HEK293 (cell line): Measurements from ENCODE around the gene FAN1.

ENCODE experiments used
- GLIS2 ChIP-seq: fragments of 450-650 bp; formaldehyde crosslinking; IDR thresholded peaks from 2 replicates; pipeline ENCODE4 v1.5.1; 2016; ENCODE audit warnings: missing biosample characterization, missing genetic modification characterization
- KLF8 ChIP-seq: fragments of 450-650 bp; formaldehyde crosslinking; IDR thresholded peaks from 2 replicates; pipeline ENCODE4 v1.5.1; 2016; ENCODE audit warnings: missing biosample characterization, missing genetic modification characterization
- SALL2 ChIP-seq: fragments of 450-650 bp; formaldehyde crosslinking; IDR thresholded peaks from 2 replicates; pipeline ENCODE4 v1.5.0; 2017; ENCODE audit warnings: missing biosample characterization, mild to moderate bottlenecking, missing genetic modification characterization, borderline replicate concordance
- SCRT1 ChIP-seq: fragments of 450-650 bp; formaldehyde crosslinking; IDR thresholded peaks from 2 replicates; pipeline ENCODE4 v1.5.1; 2016; ENCODE audit warnings: missing biosample characterization, missing genetic modification characterization, borderline replicate concordance
- ZNF10 ChIP-seq: fragments of 450-650 bp; formaldehyde crosslinking; IDR thresholded peaks from 2 replicates; pipeline ENCODE4 v1.5.1; 2017; ENCODE audit warnings: missing biosample characterization, missing genetic modification characterization
- ZNF146 ChIP-seq: fragments of 450-650 bp; formaldehyde crosslinking; IDR thresholded peaks from 2 replicates; pipeline ENCODE4 v1.5.1; 2016; ENCODE audit warnings: missing biosample characterization, missing genetic modification characterization
- ZNF184 ChIP-seq: fragments of 450-650 bp; IDR thresholded peaks from 2 replicates; pipeline ENCODE4 v1.5.1; 2018; ENCODE audit warnings: missing biosample characterization, mild to moderate bottlenecking, missing genetic modification characterization
- ZNF202 ChIP-seq: fragments of 450-650 bp; formaldehyde crosslinking; IDR thresholded peaks from 2 replicates; pipeline ENCODE4 v1.5.1; 2016; ENCODE audit warnings: missing biosample characterization, missing genetic modification characterization, borderline replicate concordance
- ZNF223 ChIP-seq: fragments of 450-650 bp; formaldehyde crosslinking; IDR thresholded peaks from 2 replicates; pipeline ENCODE4 v1.5.1; 2016; ENCODE audit warnings: missing biosample characterization, missing genetic modification characterization
- ZNF292 ChIP-seq: fragments of 450-650 bp; formaldehyde crosslinking; IDR thresholded peaks from 2 replicates; pipeline ENCODE4 v1.5.1; 2016; ENCODE audit warnings: low read depth, missing biosample characterization, missing genetic modification characterization, borderline replicate concordance
- ZNF423 ChIP-seq: fragments of 450-650 bp; formaldehyde crosslinking; IDR thresholded peaks from 2 replicates; pipeline ENCODE4 v1.5.1; 2016; ENCODE audit warnings: missing biosample characterization, missing genetic modification characterization
- ZNF426 ChIP-seq: fragments of 450-650 bp; formaldehyde crosslinking; IDR thresholded peaks from 2 replicates; pipeline ENCODE4 v1.5.1; 2017; ENCODE audit warnings: missing biosample characterization, missing genetic modification characterization, mild to moderate bottlenecking, inconsistent platforms, moderate library complexity
- ZNF433 ChIP-seq: fragments of 450-650 bp; formaldehyde crosslinking; IDR thresholded peaks from 2 replicates; pipeline ENCODE4 v1.5.1; 2016; ENCODE audit warnings: missing biosample characterization, missing genetic modification characterization, low read depth
- ZNF510 ChIP-seq: fragments of 450-650 bp; formaldehyde crosslinking; IDR thresholded peaks from 2 replicates; pipeline ENCODE4 v1.5.1; 2018; ENCODE audit warnings: mild to moderate bottlenecking, missing genetic modification characterization, missing biosample characterization; ENCODE audit not compliant: insufficient replicate concordance
- ZNF548 ChIP-seq: fragments of 450-650 bp; formaldehyde crosslinking; IDR thresholded peaks from 2 replicates; pipeline ENCODE4 v1.5.1; 2016; ENCODE audit warnings: missing biosample characterization, missing genetic modification characterization
- ZNF600 ChIP-seq: fragments of 450-650 bp; formaldehyde crosslinking; IDR thresholded peaks from 2 replicates; pipeline ENCODE4 v1.5.1; 2016; ENCODE audit warnings: missing biosample characterization, missing genetic modification characterization
- ZNF623 ChIP-seq: fragments of 450-650 bp; formaldehyde crosslinking; IDR thresholded peaks from 2 replicates; pipeline ENCODE4 v1.5.1; 2016; ENCODE audit warnings: missing biosample characterization, missing genetic modification characterization
- ZNF626 ChIP-seq: fragments of 450-650 bp; sonication (Bioruptor Pico); formaldehyde crosslinking; IDR thresholded peaks from 2 replicates; pipeline ENCODE4 v1.5.1; 2018; ENCODE audit warnings: missing biosample characterization, missing genetic modification characterization, inconsistent platforms
- ZNF660 ChIP-seq: fragments of 450-650 bp; IDR thresholded peaks from 2 replicates; pipeline ENCODE4 v1.5.1; 2018; ENCODE audit warnings: missing biosample characterization, mild to moderate bottlenecking, missing genetic modification characterization
- ZNF776 ChIP-seq: fragments of 450-650 bp; formaldehyde crosslinking; IDR thresholded peaks from 2 replicates; pipeline ENCODE4 v1.5.0; 2017; ENCODE audit warnings: missing biosample characterization, missing genetic modification characterization, borderline replicate concordance
- ZNF777 ChIP-seq: fragments of 450-650 bp; formaldehyde crosslinking; IDR thresholded peaks from 2 replicates; pipeline ENCODE4 v1.5.1; 2017; ENCODE audit warnings: missing biosample characterization, missing genetic modification characterization, borderline replicate concordance
- ZSCAN16 ChIP-seq: fragments of 450-650 bp; formaldehyde crosslinking; IDR thresholded peaks from 2 replicates; pipeline ENCODE4 v1.5.1; 2016; ENCODE audit warnings: missing biosample characterization, missing genetic modification characterization
- TF ChIP-seq, protein P1 (sequence below): fragments of 450-650 bp; formaldehyde crosslinking; conservative IDR thresholded peaks from 2 replicates; pipeline ENCODE4 v1.5.1; 2016; ENCODE audit warnings: low read depth, missing biosample characterization, missing genetic modification characterization
- TF ChIP-seq, protein P2 (sequence below): fragments of 450-650 bp; formaldehyde crosslinking; IDR thresholded peaks from 2 replicates; pipeline ENCODE4 v1.5.1; 2016; ENCODE audit warnings: missing biosample characterization, missing genetic modification characterization, low read depth
- TF ChIP-seq, protein P3 (sequence below): fragments of 450-650 bp; formaldehyde crosslinking; IDR thresholded peaks from 2 replicates; pipeline ENCODE4 v1.5.1; 2016; ENCODE audit warnings: missing biosample characterization, missing genetic modification characterization
- TF ChIP-seq, protein P4 (sequence below): IDR thresholded peaks from 2 replicates; pipeline ENCODE4 v1.6.1; 2011; ENCODE audit warnings: mild to moderate bottlenecking, low read depth, low read length, borderline replicate concordance
- TF ChIP-seq, protein P5 (sequence below): fragments of 450-650 bp; formaldehyde crosslinking; IDR thresholded peaks from 2 replicates; pipeline ENCODE4; 2016; ENCODE audit warnings: missing biosample characterization, missing genetic modification characterization
- TF ChIP-seq, protein P6 (sequence below): fragments of 450-650 bp; formaldehyde crosslinking; optimal IDR thresholded peaks from 2 replicates; pipeline ENCODE3; 2016; ENCODE audit warnings: missing biosample characterization, mild to moderate bottlenecking, missing genetic modification characterization

The FAN1 gene

DNA sequence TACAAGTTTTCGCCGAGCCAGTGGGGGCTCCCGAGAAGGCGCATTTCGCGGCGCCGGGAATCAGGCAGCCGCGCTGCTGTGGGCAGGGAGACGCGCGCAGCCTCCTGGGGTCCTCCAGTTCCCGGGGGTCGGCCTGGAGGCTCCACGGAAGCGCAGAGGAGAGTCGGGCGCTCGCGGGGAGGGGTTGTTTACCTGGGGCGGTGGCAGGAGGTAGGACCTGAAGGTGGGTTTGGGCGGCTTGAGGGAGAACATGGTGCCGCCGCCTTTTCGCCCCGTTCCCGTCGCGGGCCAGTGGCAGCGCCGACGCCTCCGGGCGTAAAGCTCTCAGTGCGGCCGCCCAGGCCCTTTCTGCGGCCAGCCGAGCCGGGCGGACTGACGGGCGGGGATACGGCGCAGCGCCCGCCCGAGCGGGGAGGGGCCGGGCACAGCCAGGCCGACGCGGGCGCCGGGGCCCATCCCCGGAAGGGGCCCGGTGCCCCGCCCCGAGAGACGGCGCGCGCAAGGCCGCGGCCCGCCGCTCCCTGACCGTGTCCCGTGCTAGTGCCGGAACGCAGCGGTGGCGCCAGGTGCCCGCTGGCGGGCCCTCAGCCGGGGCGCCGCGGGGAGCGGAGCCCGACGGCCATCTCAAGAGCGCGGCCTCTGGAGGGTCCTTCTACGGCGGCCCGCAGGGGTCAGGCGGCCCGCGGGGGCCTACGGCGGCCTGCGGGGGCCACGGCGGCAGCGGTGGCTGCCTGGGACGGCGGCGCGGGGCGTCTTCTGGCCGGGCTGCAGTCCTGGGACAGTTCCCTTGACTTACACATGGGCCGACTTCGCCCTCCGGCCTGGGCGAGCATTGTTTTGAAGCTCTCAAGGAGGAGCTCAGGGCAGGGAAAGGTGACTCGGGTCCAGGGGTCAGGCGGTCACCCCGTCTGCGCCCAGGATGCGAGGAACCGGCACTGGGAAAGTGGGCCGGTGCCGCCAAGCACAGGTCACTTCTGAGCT is 87.8 kb downstream of the FAN1 start, which contains the start of gene MTMR10 (continued):
- peak; percentile 79; the same call in 1 of the 2 replicates for TF ChIP-seq KLF8 (tag by site-specific recombination)
- TF ChIP-seq ZNF600 (tag by site-specific recombination), result peak; percentile 46; the same call in 1 of the 2 replicates
- TF ChIP-seq ZNF292 (tag by site-specific recombination), result no peak
- peak; percentile 82 for TF ChIP-seq GLIS2 (tag by site-specific recombination)
- TF ChIP-seq, protein P1, sequence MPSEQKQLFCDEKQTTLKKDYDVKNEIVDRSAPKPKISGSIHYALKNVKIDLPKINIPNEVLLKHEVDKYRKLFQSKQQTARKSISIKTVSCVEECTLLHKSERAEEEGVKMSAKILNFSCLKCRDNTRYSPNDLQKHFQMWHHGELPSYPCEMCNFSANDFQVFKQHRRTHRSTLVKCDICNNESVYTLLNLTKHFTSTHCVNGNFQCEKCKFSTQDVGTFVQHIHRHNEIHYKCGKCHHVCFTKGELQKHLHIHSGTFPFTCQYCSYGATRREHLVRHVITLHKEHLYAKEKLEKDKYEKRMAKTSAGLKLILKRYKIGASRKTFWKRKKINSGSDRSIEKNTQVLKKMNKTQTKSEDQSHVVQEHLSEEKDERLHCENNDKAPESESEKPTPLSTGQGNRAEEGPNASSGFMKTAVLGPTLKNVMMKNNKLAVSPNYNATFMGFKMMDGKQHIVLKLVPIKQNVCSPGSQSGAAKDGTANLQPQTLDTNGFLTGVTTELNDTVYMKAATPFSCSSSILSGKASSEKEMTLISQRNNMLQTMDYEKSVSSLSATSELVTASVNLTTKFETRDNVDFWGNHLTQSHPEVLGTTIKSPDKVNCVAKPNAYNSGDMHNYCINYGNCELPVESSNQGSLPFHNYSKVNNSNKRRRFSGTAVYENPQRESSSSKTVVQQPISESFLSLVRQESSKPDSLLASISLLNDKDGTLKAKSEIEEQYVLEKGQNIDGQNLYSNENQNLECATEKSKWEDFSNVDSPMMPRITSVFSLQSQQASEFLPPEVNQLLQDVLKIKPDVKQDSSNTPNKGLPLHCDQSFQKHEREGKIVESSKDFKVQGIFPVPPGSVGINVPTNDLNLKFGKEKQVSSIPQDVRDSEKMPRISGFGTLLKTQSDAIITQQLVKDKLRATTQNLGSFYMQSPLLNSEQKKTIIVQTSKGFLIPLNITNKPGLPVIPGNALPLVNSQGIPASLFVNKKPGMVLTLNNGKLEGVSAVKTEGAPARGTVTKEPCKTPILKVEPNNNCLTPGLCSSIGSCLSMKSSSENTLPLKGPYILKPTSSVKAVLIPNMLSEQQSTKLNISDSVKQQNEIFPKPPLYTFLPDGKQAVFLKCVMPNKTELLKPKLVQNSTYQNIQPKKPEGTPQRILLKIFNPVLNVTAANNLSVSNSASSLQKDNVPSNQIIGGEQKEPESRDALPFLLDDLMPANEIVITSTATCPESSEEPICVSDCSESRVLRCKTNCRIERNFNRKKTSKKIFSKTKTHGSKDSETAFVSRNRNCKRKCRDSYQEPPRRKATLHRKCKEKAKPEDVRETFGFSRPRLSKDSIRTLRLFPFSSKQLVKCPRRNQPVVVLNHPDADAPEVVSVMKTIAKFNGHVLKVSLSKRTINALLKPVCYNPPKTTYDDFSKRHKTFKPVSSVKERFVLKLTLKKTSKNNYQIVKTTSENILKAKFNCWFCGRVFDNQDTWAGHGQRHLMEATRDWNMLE (tag by site-specific recombination), result no peak
- TF ChIP-seq, protein P2, sequence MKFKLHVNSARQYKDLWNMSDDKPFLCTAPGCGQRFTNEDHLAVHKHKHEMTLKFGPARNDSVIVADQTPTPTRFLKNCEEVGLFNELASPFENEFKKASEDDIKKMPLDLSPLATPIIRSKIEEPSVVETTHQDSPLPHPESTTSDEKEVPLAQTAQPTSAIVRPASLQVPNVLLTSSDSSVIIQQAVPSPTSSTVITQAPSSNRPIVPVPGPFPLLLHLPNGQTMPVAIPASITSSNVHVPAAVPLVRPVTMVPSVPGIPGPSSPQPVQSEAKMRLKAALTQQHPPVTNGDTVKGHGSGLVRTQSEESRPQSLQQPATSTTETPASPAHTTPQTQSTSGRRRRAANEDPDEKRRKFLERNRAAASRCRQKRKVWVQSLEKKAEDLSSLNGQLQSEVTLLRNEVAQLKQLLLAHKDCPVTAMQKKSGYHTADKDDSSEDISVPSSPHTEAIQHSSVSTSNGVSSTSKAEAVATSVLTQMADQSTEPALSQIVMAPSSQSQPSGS (tag by site-specific recombination), result no peak
- TF ChIP-seq SALL2 (tag by site-specific recombination), result no peak
- no peak for TF ChIP-seq ZNF146 (tag by site-specific recombination)
- no peak for TF ChIP-seq ZNF777 (tag by site-specific recombination)
- TF ChIP-seq, protein P3, sequence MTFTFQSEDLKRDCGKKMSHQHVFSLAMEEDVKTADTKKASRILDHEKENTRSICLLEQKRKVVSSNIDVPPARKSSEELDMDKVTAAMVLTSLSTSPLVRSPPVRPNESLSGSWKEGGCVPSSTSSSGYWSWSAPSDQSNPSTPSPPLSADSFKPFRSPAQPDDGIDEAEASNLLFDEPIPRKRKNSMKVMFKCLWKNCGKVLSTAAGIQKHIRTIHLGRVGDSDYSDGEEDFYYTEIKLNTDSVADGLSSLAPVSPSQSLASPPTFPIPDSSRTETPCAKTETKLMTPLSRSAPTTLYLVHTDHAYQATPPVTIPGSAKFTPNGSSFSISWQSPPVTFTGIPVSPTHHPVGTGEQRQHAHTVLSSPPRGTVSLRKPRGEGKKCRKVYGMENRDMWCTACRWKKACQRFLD, result no peak
- TF ChIP-seq ZNF623, result no peak
- no peak for TF ChIP-seq ZNF426
- TF ChIP-seq ZNF433, result no peak
- no peak for TF ChIP-seq ZSCAN16 (tag by site-specific recombination)
- no peak for TF ChIP-seq ZNF626 (tag by site-specific recombination)
- TF ChIP-seq ZNF10 (tag by site-specific recombination), result no peak
- TF ChIP-seq ZNF776 (tag by site-specific recombination), result no peak
- TF ChIP-seq ZNF423 (tag by site-specific recombination), result 0 out of 2 replicates have a peak, but pooled peaks have one; percentile 9
- TF ChIP-seq ZNF184 (tag by site-specific recombination), result no peak
- TF ChIP-seq, protein P4, sequence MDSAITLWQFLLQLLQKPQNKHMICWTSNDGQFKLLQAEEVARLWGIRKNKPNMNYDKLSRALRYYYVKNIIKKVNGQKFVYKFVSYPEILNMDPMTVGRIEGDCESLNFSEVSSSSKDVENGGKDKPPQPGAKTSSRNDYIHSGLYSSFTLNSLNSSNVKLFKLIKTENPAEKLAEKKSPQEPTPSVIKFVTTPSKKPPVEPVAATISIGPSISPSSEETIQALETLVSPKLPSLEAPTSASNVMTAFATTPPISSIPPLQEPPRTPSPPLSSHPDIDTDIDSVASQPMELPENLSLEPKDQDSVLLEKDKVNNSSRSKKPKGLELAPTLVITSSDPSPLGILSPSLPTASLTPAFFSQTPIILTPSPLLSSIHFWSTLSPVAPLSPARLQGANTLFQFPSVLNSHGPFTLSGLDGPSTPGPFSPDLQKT, result no peak
- TF ChIP-seq, protein P5, sequence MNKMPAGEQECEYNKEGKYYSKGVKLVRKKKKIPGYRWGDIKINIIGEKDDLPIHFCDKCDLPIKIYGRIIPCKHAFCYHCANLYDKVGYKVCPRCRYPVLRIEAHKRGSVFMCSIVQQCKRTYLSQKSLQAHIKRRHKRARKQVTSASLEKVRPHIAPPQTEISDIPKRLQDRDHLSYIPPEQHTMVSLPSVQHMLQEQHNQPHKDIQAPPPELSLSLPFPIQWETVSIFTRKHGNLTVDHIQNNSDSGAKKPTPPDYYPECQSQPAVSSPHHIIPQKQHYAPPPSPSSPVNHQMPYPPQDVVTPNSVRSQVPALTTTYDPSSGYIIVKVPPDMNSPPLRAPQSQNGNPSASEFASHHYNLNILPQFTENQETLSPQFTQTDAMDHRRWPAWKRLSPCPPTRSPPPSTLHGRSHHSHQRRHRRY, result no peak
- no peak for TF ChIP-seq SCRT1 (tag by site-specific recombination)
- TF ChIP-seq ZNF223 (tag by site-specific recombination), result no peak
- TF ChIP-seq, protein P6, sequence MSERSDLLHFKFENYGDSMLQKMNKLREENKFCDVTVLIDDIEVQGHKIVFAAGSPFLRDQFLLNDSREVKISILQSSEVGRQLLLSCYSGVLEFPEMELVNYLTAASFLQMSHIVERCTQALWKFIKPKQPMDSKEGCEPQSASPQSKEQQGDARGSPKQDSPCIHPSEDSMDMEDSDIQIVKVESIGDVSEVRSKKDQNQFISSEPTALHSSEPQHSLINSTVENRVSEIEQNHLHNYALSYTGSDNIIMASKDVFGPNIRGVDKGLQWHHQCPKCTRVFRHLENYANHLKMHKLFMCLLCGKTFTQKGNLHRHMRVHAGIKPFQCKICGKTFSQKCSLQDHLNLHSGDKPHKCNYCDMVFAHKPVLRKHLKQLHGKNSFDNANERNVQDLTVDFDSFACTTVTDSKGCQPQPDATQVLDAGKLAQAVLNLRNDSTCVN, result peak; percentile 80
- no peak for TF ChIP-seq ZNF548 (tag by site-specific recombination)
- no peak for TF ChIP-seq ZNF202 (tag by site-specific recombination)
- TF ChIP-seq ZNF510 (tag by site-specific recombination), result no peak
- 0 out of 2 replicates have a peak, but pooled peaks have one; percentile 26 for TF ChIP-seq ZNF660 (tag by site-specific recombination)
